Neural cell (in vitro differentiated cells): ENCODE data around the gene PDE6A.

Experiments used
- EZH2 ChIP-seq: fragments of 200-600, 300-800 bp; shearing (Covaris generic), sonication (generic); IDR thresholded peaks from 2 replicates; pipeline ENCODE4 v1.6.1; 2014; ENCODE audit warnings: antibody characterized with exemption, low read length, borderline replicate concordance, mild to moderate bottlenecking; ENCODE audit not compliant: insufficient read depth, poor library complexity, severe bottlenecking
- POLR2AphosphoS5 ChIP-seq: IDR thresholded peaks from 2 replicates; pipeline ENCODE4 v1.6.1; 2012
- TF ChIP-seq, protein P1 (sequence below): fragments of 450-650 bp; IDR thresholded peaks from 2 replicates; pipeline ENCODE4 v1.5.1; 2014; ENCODE audit warnings: antibody characterized with exemption, mild to moderate bottlenecking, moderate library complexity; ENCODE audit not compliant: poor library complexity, severe bottlenecking

DNA sequence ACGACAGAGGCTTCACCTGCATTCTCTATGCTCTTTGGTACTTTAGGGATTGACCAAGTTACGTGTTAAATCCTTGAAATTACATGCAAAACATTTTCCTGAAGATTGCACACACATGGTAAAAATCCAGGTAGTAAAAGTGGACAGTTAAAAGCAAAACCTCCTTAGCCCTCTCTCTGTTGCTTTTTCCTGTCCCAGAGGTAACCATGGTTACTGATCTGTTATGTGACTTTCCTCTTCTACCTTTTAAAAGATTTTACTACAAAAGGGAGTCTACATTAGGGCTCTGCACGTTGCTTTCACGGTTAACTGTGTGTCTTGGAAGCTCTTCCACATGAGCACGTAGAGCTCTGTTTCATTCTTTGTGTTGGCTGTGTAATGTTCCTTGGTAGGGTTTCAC is 117.5 kb downstream of the PDE6A start:
- no peak for TF ChIP-seq POLR2AphosphoS5
- TF ChIP-seq, protein P1, sequence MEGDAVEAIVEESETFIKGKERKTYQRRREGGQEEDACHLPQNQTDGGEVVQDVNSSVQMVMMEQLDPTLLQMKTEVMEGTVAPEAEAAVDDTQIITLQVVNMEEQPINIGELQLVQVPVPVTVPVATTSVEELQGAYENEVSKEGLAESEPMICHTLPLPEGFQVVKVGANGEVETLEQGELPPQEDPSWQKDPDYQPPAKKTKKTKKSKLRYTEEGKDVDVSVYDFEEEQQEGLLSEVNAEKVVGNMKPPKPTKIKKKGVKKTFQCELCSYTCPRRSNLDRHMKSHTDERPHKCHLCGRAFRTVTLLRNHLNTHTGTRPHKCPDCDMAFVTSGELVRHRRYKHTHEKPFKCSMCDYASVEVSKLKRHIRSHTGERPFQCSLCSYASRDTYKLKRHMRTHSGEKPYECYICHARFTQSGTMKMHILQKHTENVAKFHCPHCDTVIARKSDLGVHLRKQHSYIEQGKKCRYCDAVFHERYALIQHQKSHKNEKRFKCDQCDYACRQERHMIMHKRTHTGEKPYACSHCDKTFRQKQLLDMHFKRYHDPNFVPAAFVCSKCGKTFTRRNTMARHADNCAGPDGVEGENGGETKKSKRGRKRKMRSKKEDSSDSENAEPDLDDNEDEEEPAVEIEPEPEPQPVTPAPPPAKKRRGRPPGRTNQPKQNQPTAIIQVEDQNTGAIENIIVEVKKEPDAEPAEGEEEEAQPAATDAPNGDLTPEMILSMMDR: no peak
- no peak for TF ChIP-seq EZH2
